Stimulated activated effector memory CD8-positive, alpha-beta T cell treated with anti-CD3 and anti-CD28 coated beads, Interleukin-12 subunit alpha, Interleukin-12 subunit beta, amount 100 ng/mL, for 72 hours (primary cell): ENCODE data around the gene CD151.

Experiments used
- ATAC-seq: fragments of 150-1000 bp; cut with Tn5 transposase; 2 replicates; pipeline ENCODE4 v1.10.0; 2021
- DNase-seq, 2 donors: peaks; one replicate each; pipeline ENCODE4 v3.0.0; 2021 to 2022; ENCODE audit warnings: low spot score in 2 of 2
- H3K27ac Mint-ChIP-seq: one replicate; pipeline ENCODE4 v1.8.0; 2022; ENCODE audit warnings: mild to moderate bottlenecking, mixed read lengths
- H3K36me3 Mint-ChIP-seq: one replicate; pipeline ENCODE4 v1.8.0; 2022; ENCODE audit warnings: mild to moderate bottlenecking, mixed read lengths
- H3K4me1 Mint-ChIP-seq: one replicate; pipeline ENCODE4 v1.8.0; 2022; ENCODE audit warnings: mixed read lengths
- H3K4me3 Mint-ChIP-seq: one replicate; pipeline ENCODE4 v1.8.0; 2022; ENCODE audit warnings: mild to moderate bottlenecking, mixed read lengths
- H3K9me3 Mint-ChIP-seq: one replicate; pipeline ENCODE4 v1.8.0; 2022; ENCODE audit warnings: mixed read lengths

The CD151 gene

GRCh38 chr11:838441-839279, 5.9 kb downstream of the CD151 start:
- DNase-seq (no peak), ATAC-seq (no peak)
- Mint-ChIP-seq H3K36me3 (peaks cover 41% of the 10 kb centered on the region), H3K27ac (no peak overlapping the region), H3K4me3 (no peak overlapping the region), H3K9me3 (no peaks in the 10 kb centered on the region), H3K4me1 (peaks cover 37% of the 10 kb centered on the region)

- Mint-ChIP-seq H3K36me3 (peaks cover 41% of the 10 kb centered on the region), H3K9me3 (no peaks in the 10 kb centered on the region), H3K4me3 (no peak overlapping the region), H3K4me1 (peaks cover 34% of the 10 kb centered on the region), H3K27ac (no peak overlapping the region)
- ATAC-seq (no peak), DNase-seq (no peak)
These were observed 6.5 kb downstream of the CD151 start for GRCh38 chr11:839280-839623.

GRCh38 chr11:839875-840617, 7.3 kb downstream of the CD151 start:
- DNase-seq, result no peak
- H3K27ac Mint-ChIP-seq, result peak overlapping the region; percentile 87

DNA sequence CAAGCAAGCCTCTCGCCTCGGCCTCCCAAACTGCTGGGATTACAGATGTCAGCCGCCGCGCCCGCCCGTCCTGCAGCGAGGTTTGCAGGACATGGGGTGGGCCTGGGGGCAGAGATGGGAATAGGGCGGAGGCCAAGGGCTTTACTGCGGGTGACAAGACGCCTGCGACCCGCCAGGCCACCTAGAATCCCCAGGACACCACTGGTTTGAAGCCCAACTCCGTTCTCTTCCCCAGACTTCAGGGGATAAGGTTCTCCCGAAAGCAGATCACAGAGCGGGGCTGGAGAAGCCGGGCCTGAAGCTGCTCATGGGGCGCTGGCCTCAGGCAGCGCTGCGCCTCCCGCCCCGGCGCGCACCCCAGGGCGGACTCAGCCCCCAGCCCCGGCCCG, 9.2 kb downstream of the CD151 start:
- peak overlapping the region; percentile 87 for H3K27ac Mint-ChIP-seq
- H3K36me3 Mint-ChIP-seq, result peaks cover 37% of the 10 kb centered on the region
- H3K4me1 Mint-ChIP-seq, result peaks cover 30% of the 10 kb centered on the region
- H3K9me3 Mint-ChIP-seq, result no peaks in the 10 kb centered on the region
- DNase-seq (no peak), ATAC-seq (peak; percentile 49)
- peak overlapping the region; percentile 77 for H3K4me3 Mint-ChIP-seq

More at GRCh38 chr11:839875-840617, 7.3 kb downstream of the CD151 start:
- no peak for ATAC-seq
- H3K36me3 Mint-ChIP-seq, result peaks cover 41% of the 10 kb centered on the region
- H3K4me3 Mint-ChIP-seq, result peak overlapping the region; percentile 77
- peaks cover 30% of the 10 kb centered on the region for H3K4me1 Mint-ChIP-seq
- H3K9me3 Mint-ChIP-seq, result no peaks in the 10 kb centered on the region

- H3K4me3 Mint-ChIP-seq, result peak within 1 kb of the TSS; percentile 77
- peak within 1 kb of the TSS; percentile 87 for H3K27ac Mint-ChIP-seq
- DNase-seq, result peak; percentile 83 to 93
- peaks cover 30% of the 10 kb centered on the region for H3K4me1 Mint-ChIP-seq
- peaks cover 34% of the 10 kb centered on the region for H3K36me3 Mint-ChIP-seq
- peak; percentile 84 for ATAC-seq
- H3K9me3 Mint-ChIP-seq, result no peaks in the 10 kb centered on the region
These were observed 9.7 kb downstream of the CD151 start, which contains the start of the genes POLR2L and TSPAN4 for GRCh38 chr11:842370-843002. TSS of gene POLR2L (minus strand) at chr11:842529. CDS start at chr11:842508, 21 bp downstream. TSS of gene TSPAN4 (plus strand) at chr11:842852. CDS start at chr11:850305, 7,453 bp downstream.

DNA sequence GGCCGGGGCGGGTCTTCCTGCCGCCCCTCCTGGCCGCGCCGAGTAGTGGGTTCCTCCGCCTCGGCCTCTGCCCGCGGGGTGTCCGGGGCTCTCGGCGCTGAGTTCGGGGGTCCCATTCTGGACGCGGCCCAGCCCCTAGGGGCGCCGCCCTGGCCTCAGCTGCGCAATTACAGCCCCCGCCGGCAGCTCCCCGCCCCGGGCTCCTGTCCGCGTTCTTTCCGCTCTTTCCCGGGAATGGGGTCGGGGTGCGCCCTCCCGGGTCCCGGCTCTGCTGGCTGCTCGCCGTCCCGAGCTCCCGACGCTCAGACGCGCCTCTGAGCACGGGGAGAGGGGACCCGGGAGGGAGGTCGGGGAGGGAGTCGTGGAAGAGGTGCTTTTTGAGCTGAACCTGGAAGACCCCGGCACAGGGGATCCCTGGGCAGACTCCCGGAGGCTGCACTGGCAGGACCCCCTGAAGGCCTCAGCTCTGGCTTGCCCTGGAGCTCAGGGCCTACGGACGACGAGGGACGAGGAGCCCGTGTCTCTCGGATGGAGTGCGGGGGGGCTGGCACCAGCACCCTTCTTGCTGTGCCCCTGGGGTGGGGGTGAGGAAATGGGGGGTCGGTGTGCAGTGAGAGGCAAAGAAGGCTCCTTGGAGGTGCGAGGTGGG, 10.5 kb downstream of the CD151 start:
- ATAC-seq (no peak), DNase-seq (no peak)
- Mint-ChIP-seq H3K4me1 (peaks cover 29% of the 10 kb centered on the region), H3K4me3 (peak overlapping the region; percentile 77), H3K36me3 (peaks cover 31% of the 10 kb centered on the region), H3K27ac (peak overlapping the region; percentile 43), H3K9me3 (no peaks in the 10 kb centered on the region)

- H3K4me1 Mint-ChIP-seq, result peaks cover 27% of the 10 kb centered on the region
- H3K9me3 Mint-ChIP-seq, result no peaks in the 10 kb centered on the region
- H3K4me3 Mint-ChIP-seq, result peak overlapping the region; percentile 77
- H3K36me3 Mint-ChIP-seq, result peaks cover 24% of the 10 kb centered on the region
- DNase-seq (no peak), ATAC-seq (no peak)
- peak overlapping the region; percentile 43 for H3K27ac Mint-ChIP-seq
These were observed 11.3 kb downstream of the CD151 start for GRCh38 chr11:843818-844692.

DNA sequence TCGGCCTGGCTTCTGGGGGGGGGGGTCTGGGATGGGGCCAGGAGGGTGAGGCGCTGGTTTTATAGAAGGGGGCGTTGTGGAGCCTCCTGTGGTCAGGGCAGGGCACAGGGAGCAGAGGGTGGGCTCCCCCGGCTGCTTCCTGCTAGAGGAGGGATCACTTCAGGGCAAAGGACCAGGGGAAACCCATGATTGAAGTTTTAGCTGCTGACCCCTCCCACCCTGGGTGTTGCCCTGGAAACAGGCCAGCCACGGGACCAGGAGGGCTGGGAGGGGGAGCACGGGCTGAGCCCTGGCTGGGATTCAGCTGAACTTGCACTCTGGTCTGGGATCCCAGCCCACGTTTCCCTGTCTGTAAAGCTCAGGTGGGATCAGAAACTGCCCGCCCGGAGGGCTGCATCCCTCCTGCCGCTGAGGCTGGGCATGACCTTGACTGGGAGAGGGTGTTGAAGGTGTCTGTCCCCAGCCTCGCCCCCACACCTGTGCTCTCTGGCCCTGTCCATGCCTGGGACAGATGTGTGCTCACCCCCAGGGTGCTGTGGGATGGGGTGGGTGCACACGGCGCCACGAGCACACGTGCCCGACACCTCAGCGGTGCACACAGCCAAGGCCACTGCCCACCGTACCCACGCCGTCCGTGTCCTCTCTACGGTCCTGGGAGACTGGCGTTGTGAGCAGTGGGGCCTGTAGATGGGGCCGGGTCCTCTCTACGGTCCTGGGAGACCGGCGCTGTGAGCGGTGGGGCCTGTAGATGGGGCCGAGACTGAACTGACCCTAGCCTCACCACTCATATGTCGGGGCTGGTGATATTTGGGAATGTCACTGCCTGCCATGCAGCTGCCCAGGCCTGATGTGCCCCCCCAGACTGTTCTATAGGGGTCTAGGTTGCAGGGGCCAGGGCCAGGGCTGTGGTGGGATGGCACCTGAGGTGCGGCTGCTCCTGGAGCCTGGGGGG, 12.2 kb downstream of the CD151 start:
- no peak overlapping the region for H3K27ac Mint-ChIP-seq
- H3K4me1 Mint-ChIP-seq, result peaks cover 27% of the 10 kb centered on the region
- ATAC-seq, result no peak
- no peaks in the 10 kb centered on the region for H3K9me3 Mint-ChIP-seq
- peak overlapping the region; percentile 77 for H3K4me3 Mint-ChIP-seq
- DNase-seq, result no peak
- H3K36me3 Mint-ChIP-seq, result peaks cover 16% of the 10 kb centered on the region

- peaks cover 20% of the 10 kb centered on the region for H3K4me1 Mint-ChIP-seq
- DNase-seq (no peak), ATAC-seq (no peak)
- no peak overlapping the region for H3K4me3 Mint-ChIP-seq
- no peaks in the 10 kb centered on the region for H3K9me3 Mint-ChIP-seq
- peaks cover 6% of the 10 kb centered on the region for H3K36me3 Mint-ChIP-seq
- H3K27ac Mint-ChIP-seq, result no peak overlapping the region
These were observed 13.2 kb downstream of the CD151 start for GRCh38 chr11:845872-846495.

GRCh38 chr11:846496-847098, 13.8 kb downstream of the CD151 start:
- Mint-ChIP-seq H3K4me3 (no peak overlapping the region), H3K36me3 (no peaks in the 10 kb centered on the region), H3K9me3 (no peaks in the 10 kb centered on the region), H3K27ac (no peak overlapping the region), H3K4me1 (peaks cover 14% of the 10 kb centered on the region)
- no peak for ATAC-seq
- DNase-seq, result no peak

- H3K36me3 Mint-ChIP-seq, result no peaks in the 10 kb centered on the region
- no peak for ATAC-seq
- no peak overlapping the region for H3K27ac Mint-ChIP-seq
- no peak overlapping the region for H3K4me3 Mint-ChIP-seq
- DNase-seq, result no peak
- peaks cover 14% of the 10 kb centered on the region for H3K4me1 Mint-ChIP-seq
- H3K9me3 Mint-ChIP-seq, result no peaks in the 10 kb centered on the region
These were observed 15.1 kb downstream of the CD151 start for GRCh38 chr11:847876-848275.

GRCh38 chr11:848380-848931, 15.7 kb downstream of the CD151 start:
- Mint-ChIP-seq H3K36me3 (no peaks in the 10 kb centered on the region), H3K4me1 (peaks cover 11% of the 10 kb centered on the region), H3K4me3 (peak overlapping the region; percentile 60), H3K27ac (no peak overlapping the region), H3K9me3 (no peaks in the 10 kb centered on the region)
- ATAC-seq (peak; percentile 70), DNase-seq (peak; percentile 62 to 87)
